Retinal pigment epithelial cell (primary cell): Measurements from ENCODE around the gene B9D1.

Experiments
- DNase-seq: peaks from one replicate; pipeline ENCODE4 v3.0.0-alpha.2; 2010; ENCODE audit warnings: low read depth
- H3K4me3 ChIP-seq: 2 replicates; pipeline ENCODE4 v1.5.1; 2011; ENCODE audit warnings: mild to moderate bottlenecking, low read length, control low read depth, moderate library complexity
- TF ChIP-seq, protein P1 (sequence below): conservative IDR thresholded peaks from 2 replicates; pipeline ENCODE4 v1.5.1; 2011; ENCODE audit warnings: low read depth, low read length, control low read depth, inconsistent platforms

The B9D1 gene

DNA sequence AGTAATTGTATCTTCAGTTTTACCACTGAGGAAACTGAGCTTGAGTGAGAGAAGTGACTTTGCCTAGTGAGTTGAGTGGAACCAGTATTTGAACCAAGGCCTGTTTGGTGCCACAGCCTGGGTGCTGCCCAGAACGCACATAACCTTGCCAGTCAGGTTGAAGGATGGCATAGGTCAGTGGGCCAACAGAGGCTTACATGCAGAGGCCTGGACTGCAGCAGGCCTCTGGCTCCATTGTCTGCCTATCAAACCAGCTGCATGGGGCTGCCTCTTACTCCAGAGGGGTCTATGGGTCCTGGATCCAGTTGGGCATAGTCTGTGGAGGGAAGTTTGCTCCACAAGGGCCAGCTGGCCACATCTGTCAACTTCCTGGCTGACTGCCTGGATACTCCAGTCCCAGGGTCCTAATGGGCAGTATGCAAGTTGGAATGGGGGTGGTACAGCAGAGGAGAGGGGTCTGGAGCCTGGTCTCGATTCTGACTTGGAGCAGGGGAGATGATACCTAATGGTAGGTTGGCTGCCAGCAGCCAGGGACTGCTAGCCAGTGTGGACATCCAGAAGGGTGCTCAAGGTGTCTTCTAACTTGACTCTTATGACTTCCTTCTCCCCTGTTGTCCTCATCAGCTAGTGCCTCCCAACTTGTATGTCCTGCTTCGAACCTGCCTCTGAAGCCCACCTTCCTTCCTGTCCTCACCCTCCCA is 37.4 kb upstream of the B9D1 start:
- TF ChIP-seq, protein P1, sequence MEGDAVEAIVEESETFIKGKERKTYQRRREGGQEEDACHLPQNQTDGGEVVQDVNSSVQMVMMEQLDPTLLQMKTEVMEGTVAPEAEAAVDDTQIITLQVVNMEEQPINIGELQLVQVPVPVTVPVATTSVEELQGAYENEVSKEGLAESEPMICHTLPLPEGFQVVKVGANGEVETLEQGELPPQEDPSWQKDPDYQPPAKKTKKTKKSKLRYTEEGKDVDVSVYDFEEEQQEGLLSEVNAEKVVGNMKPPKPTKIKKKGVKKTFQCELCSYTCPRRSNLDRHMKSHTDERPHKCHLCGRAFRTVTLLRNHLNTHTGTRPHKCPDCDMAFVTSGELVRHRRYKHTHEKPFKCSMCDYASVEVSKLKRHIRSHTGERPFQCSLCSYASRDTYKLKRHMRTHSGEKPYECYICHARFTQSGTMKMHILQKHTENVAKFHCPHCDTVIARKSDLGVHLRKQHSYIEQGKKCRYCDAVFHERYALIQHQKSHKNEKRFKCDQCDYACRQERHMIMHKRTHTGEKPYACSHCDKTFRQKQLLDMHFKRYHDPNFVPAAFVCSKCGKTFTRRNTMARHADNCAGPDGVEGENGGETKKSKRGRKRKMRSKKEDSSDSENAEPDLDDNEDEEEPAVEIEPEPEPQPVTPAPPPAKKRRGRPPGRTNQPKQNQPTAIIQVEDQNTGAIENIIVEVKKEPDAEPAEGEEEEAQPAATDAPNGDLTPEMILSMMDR, result no peak
- DNase-seq, result no peak

DNA sequence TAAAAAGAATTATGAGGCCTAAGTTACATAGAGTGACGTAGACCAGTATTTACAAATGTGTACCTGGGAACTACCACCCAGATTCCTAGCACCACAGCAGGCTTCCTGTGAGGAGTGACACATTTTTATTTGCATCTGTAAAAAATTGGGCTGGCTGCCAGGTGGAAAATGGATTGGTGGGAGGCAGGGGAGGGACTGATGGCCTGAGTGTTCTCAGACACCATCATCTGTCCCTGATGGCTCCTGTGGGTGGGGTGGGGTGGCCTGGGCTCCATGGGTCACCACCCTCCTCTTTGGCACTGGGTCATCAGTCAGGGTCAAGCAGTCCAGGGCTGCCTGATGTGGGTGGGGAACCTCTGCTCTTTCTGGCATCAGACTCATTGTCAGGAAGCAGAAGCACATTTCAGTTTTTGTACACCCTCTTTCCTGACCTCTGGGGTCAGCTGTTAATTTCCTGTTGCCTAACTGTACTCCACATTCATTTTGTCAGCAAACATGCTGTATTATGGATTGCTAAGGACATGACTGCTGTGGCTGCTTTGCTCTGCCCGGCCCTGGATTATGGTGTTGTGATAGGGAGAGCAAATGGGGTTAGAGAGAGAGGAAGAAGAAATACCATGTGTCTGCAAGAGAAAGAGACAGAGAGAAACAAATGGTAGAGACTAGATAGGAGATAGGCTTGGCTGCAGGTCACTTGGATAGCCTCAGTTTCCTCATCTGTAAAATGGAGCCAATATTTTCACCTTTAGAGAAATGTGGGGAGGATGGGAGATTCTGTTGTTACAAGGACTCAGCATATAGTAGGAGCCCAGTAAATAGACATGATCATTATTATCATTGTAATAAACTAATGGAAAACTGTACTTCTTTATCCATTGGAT is 36.0 kb upstream of the B9D1 start:
- no peak for DNase-seq
- no peak overlapping the region for H3K4me3 ChIP-seq
- TF ChIP-seq, protein P1, result no peak

More for the DNA sequence above, 37.4 kb upstream of the B9D1 start:
- H3K4me3 ChIP-seq, result no peak overlapping the region

DNA sequence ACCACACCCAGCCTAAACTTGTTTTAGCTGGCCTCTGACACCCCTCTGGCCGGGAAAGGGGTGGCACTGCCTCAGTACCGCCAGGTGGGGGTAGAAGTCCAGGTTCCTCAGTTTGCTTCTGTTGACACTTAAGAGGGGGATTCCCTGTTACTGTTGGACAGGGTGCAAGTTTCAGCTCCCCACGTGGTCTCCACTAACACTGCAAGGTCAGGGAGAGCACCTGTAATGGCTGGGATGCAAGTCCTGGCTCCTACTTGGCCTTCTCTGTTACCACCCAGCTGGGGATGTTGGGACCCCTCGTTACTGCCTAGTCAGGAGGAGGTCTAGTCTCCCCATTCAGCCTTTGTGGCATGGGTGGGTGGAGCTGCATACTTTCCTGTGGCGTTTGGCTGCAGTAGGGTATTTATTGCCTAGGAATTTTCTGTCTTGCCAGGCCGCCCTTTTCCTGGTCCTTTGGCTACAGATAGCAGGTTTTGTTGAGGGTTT is 35.1 kb upstream of the B9D1 start:
- TF ChIP-seq, protein P1, result no peak
- no peak for DNase-seq
- H3K4me3 ChIP-seq, result no peak overlapping the region

DNA sequence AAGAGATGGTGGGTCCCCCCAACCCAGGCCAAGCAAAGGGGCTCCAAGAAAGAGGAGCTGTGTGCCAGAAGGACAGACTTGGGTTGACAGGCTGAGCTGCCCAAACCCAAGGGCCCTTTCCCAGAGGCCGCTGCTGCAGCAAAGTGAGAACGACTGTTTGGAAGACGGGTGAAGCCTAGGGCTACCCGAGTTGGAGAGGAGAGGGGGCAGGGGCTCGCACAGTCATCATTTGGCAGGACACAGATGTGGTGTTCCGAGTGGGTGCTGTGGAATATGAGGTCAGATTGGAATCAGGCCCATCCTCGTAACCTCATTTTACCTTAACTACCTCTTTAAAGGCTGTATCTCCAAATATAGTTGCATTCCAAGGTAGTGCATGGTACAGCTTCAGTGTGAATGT is 29.8 kb upstream of the B9D1 start:
- DNase-seq, result no peak
- no peak overlapping the region for H3K4me3 ChIP-seq
- TF ChIP-seq, protein P1, result no peak

DNA sequence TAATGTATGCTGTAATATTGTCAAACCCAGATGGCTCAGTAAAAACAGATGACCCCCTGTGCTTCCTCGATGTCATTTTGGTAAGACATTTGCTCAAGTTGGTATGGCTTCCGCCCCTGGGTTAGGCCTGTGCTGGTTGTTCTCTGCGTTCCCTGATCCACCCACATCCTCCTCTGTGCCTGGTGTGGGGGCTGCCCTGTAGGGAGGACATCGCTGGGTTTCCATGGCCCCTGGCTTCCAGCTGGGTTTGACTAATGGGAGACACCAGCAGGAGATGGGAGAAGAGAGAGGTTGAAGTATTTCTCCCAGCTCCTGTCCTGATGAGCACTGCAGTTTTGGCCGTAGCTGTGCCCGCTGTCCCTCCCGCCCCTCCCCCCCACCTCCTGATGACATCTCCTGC is 28.9 kb upstream of the B9D1 start:
- no peak overlapping the region for H3K4me3 ChIP-seq
- TF ChIP-seq, protein P1, result no peak
- DNase-seq, result no peak

DNA sequence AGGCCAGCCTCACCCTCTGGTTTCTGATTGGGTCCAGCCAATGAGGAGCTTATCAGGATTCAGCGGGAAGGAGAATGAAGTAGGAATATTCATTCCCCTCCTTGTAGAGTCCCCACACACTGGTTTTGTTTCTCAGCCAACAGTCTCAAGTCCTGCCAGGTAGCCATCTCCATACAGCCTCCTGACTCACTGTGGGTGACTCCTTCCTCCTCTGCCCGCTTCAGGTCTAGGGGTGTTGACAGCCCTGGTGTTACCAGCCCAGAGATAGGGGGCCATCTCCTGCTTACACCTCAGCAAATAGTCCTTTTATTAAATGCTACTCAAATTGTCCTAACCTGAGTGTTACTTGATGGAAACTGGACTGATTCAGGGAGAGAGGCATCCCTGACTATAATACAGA is 28.4 kb upstream of the B9D1 start:
- no peak for DNase-seq
- TF ChIP-seq, protein P1, result no peak
- H3K4me3 ChIP-seq, result no peak overlapping the region
